22Rv1 (cell line): ENCODE measurements around the gene KIF7.

ENCODE experiments used
- CTCF ChIP-seq: fragments of 450-650 bp; IDR thresholded peaks from 2 replicates; pipeline ENCODE4 v1.5.1; 2017; ENCODE audit warnings: mild to moderate bottlenecking
- ZFX ChIP-seq: fragments of 450-650 bp; IDR thresholded peaks from 2 replicates; pipeline ENCODE4 v1.6.1; 2017; ENCODE audit warnings: antibody characterized with exemption, borderline replicate concordance

DNA sequence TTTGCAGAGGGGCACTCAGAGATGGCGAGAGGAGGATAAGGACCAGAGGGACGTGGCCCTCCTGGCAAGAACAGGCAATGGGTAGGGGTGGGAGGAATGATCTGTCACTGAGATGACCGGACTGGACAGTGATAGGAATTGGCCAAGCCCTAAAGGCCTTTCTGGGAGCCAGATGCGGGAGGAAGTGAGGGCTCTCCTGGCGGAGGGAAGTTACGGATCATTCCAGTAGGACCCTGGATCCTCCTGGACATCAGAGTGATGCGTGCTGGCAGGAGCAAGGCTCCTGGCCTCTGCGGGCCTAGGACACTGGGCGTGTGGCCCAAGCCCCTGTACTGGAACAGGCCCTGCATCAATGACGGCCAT is 23.4 kb downstream of the KIF7 start:
- TF ChIP-seq CTCF: no peak
- TF ChIP-seq ZFX: no peak
